HEK293 (cell line): ENCODE measurements around the gene ABCF1.

Source experiments
- BCL11B ChIP-seq: fragments of 450-650 bp; formaldehyde crosslinking; IDR thresholded peaks from 2 replicates; pipeline ENCODE4 v1.5.1; 2016; ENCODE audit warnings: low read depth, missing biosample characterization, missing genetic modification characterization
- ZEB2 ChIP-seq: fragments of 450-650 bp; formaldehyde crosslinking; IDR thresholded peaks from 2 replicates; pipeline ENCODE4 v1.5.1; 2016; ENCODE audit warnings: missing biosample characterization, missing genetic modification characterization
- ZNF23 ChIP-seq: fragments of 450-650 bp; formaldehyde crosslinking; IDR thresholded peaks from 2 replicates; pipeline ENCODE4 v1.5.1; 2016; ENCODE audit warnings: missing biosample characterization, missing genetic modification characterization, borderline replicate concordance
- ZNF426 ChIP-seq: fragments of 450-650 bp; formaldehyde crosslinking; IDR thresholded peaks from 2 replicates; pipeline ENCODE4 v1.5.1; 2017; ENCODE audit warnings: missing biosample characterization, missing genetic modification characterization, mild to moderate bottlenecking, inconsistent platforms, moderate library complexity
- TF ChIP-seq, protein P1 (sequence below): fragments of 450-650 bp; formaldehyde crosslinking; IDR thresholded peaks from 2 replicates; pipeline ENCODE4 v1.5.1; 2016; ENCODE audit warnings: missing biosample characterization, missing genetic modification characterization
- TF ChIP-seq, protein P2 (sequence below): IDR thresholded peaks from 2 replicates; pipeline ENCODE4 v1.6.1; 2011; ENCODE audit warnings: mild to moderate bottlenecking, low read depth, low read length, borderline replicate concordance
- TF ChIP-seq, protein P3 (sequence below): fragments of 450-650 bp; formaldehyde crosslinking; IDR thresholded peaks from 2 replicates; pipeline ENCODE4 v1.5.1; 2016; ENCODE audit warnings: missing biosample characterization, missing genetic modification characterization
- TF ChIP-seq, protein P4 (sequence below): fragments of 450-650 bp; IDR thresholded peaks from 2 replicates; pipeline ENCODE4 v1.5.1; 2018; ENCODE audit warnings: missing biosample characterization, mild to moderate bottlenecking, missing genetic modification characterization
- TF ChIP-seq, protein P5 (sequence below): fragments of 450-650 bp; formaldehyde crosslinking; IDR thresholded peaks from 2 replicates; pipeline ENCODE4 v1.5.1; 2016; ENCODE audit warnings: missing biosample characterization, missing genetic modification characterization

DNA sequence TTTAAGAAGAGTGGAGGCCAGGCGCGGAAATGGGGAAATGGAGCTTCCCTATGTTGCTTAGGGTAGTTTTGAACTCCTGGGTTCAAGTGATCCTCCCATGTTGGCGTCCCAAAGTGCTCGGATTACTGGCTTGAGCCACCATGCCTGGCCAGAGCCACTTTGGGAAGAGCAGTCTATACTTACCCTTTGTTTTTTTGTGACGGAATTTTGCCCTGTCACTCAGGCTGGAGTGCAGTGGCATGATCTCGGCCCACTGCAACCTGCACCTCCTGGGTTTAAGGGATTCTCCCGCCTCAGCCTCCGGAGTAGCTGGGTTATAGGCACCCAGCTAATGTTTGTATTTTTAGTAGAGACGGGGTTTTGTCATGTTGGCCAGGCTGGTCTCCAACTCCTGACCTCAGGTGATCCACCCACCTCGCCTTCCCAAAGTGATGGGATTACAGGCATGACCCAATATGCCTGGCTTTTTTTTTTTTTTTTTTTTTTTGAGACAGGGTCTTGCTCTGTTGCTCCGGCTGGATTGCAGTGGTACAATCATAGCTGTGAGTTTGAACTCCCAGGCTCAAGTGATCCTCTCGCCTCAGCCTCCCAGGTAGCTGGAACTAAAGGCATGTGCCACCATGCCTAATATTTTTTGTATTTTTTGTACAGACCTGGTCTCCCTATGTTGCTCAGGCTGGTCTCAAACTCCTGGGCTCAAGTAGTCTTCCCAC lies 27.8 kb downstream of the ABCF1 start:
- TF ChIP-seq ZNF23 (tag by site-specific recombination) (no peak), ZEB2 (tag by site-specific recombination) (no peak), BCL11B (tag by site-specific recombination) (no peak), ZNF426 (tag by site-specific recombination) (no peak)
- TF ChIP-seq, protein P1, sequence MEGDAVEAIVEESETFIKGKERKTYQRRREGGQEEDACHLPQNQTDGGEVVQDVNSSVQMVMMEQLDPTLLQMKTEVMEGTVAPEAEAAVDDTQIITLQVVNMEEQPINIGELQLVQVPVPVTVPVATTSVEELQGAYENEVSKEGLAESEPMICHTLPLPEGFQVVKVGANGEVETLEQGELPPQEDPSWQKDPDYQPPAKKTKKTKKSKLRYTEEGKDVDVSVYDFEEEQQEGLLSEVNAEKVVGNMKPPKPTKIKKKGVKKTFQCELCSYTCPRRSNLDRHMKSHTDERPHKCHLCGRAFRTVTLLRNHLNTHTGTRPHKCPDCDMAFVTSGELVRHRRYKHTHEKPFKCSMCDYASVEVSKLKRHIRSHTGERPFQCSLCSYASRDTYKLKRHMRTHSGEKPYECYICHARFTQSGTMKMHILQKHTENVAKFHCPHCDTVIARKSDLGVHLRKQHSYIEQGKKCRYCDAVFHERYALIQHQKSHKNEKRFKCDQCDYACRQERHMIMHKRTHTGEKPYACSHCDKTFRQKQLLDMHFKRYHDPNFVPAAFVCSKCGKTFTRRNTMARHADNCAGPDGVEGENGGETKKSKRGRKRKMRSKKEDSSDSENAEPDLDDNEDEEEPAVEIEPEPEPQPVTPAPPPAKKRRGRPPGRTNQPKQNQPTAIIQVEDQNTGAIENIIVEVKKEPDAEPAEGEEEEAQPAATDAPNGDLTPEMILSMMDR (tag by site-specific recombination), result no peak
- TF ChIP-seq, protein P2, sequence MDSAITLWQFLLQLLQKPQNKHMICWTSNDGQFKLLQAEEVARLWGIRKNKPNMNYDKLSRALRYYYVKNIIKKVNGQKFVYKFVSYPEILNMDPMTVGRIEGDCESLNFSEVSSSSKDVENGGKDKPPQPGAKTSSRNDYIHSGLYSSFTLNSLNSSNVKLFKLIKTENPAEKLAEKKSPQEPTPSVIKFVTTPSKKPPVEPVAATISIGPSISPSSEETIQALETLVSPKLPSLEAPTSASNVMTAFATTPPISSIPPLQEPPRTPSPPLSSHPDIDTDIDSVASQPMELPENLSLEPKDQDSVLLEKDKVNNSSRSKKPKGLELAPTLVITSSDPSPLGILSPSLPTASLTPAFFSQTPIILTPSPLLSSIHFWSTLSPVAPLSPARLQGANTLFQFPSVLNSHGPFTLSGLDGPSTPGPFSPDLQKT, result no peak
- TF ChIP-seq, protein P3, sequence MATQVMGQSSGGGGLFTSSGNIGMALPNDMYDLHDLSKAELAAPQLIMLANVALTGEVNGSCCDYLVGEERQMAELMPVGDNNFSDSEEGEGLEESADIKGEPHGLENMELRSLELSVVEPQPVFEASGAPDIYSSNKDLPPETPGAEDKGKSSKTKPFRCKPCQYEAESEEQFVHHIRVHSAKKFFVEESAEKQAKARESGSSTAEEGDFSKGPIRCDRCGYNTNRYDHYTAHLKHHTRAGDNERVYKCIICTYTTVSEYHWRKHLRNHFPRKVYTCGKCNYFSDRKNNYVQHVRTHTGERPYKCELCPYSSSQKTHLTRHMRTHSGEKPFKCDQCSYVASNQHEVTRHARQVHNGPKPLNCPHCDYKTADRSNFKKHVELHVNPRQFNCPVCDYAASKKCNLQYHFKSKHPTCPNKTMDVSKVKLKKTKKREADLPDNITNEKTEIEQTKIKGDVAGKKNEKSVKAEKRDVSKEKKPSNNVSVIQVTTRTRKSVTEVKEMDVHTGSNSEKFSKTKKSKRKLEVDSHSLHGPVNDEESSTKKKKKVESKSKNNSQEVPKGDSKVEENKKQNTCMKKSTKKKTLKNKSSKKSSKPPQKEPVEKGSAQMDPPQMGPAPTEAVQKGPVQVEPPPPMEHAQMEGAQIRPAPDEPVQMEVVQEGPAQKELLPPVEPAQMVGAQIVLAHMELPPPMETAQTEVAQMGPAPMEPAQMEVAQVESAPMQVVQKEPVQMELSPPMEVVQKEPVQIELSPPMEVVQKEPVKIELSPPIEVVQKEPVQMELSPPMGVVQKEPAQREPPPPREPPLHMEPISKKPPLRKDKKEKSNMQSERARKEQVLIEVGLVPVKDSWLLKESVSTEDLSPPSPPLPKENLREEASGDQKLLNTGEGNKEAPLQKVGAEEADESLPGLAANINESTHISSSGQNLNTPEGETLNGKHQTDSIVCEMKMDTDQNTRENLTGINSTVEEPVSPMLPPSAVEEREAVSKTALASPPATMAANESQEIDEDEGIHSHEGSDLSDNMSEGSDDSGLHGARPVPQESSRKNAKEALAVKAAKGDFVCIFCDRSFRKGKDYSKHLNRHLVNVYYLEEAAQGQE (tag by site-specific recombination), result no peak
- TF ChIP-seq, protein P4, sequence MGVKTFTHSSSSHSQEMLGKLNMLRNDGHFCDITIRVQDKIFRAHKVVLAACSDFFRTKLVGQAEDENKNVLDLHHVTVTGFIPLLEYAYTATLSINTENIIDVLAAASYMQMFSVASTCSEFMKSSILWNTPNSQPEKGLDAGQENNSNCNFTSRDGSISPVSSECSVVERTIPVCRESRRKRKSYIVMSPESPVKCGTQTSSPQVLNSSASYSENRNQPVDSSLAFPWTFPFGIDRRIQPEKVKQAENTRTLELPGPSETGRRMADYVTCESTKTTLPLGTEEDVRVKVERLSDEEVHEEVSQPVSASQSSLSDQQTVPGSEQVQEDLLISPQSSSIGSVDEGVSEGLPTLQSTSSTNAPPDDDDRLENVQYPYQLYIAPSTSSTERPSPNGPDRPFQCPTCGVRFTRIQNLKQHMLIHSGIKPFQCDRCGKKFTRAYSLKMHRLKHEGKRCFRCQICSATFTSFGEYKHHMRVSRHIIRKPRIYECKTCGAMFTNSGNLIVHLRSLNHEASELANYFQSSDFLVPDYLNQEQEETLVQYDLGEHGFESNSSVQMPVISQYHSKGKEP (tag by site-specific recombination), result no peak
- TF ChIP-seq, protein P5, sequence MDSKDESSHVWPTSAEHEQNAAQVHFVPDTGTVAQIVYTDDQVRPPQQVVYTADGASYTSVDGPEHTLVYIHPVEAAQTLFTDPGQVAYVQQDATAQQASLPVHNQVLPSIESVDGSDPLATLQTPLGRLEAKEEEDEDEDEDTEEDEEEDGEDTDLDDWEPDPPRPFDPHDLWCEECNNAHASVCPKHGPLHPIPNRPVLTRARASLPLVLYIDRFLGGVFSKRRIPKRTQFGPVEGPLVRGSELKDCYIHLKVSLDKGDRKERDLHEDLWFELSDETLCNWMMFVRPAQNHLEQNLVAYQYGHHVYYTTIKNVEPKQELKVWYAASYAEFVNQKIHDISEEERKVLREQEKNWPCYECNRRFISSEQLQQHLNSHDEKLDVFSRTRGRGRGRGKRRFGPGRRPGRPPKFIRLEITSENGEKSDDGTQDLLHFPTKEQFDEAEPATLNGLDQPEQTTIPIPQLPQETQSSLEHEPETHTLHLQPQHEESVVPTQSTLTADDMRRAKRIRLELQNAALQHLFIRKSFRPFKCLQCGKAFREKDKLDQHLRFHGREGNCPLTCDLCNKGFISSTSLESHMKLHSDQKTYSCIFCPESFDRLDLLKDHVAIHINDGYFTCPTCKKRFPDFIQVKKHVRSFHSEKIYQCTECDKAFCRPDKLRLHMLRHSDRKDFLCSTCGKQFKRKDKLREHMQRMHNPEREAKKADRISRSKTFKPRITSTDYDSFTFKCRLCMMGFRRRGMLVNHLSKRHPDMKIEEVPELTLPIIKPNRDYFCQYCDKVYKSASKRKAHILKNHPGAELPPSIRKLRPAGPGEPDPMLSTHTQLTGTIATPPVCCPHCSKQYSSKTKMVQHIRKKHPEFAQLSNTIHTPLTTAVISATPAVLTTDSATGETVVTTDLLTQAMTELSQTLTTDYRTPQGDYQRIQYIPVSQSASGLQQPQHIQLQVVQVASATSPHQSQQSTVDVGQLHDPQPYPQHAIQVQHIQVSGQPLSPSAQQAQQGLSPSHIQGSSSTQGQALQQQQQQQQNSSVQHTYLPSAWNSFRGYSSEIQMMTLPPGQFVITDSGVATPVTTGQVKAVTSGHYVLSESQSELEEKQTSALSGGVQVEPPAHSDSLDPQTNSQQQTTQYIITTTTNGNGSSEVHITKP (tag by site-specific recombination), result no peak
